Stimulated activated naive B cell treated with anti-CD40 and anti-IgM and Interleukin-4, amounts not matched to agents 10 μg/mL and 1 μg/mL and 100 μg/mL, for 72 hours (primary cell): Measurements from ENCODE around the gene PGLYRP3.

ENCODE experiments used
- ATAC-seq, 2 donors: fragments of 150-1000 bp; cut with Tn5 transposase; replicated peaks; 2 replicates each; pipeline ENCODE4 v1.10.0; 2021; ENCODE audit warnings: moderate library complexity in 1 of 2
- DNase-seq: peaks from one replicate; pipeline ENCODE4 v3.0.0; 2021
- H3K27ac Mint-ChIP-seq: one replicate; pipeline ENCODE4 v1.8.0; 2022; ENCODE audit warnings: mild to moderate bottlenecking, mixed read lengths
- H3K27me3 Mint-ChIP-seq, 2 donors: one replicate each; pipeline ENCODE4 v1.8.0; 2022; ENCODE audit warnings: mixed read lengths in 2 of 2
- H3K36me3 Mint-ChIP-seq, 2 donors: one replicate each; pipeline ENCODE4 v1.8.0; 2022; ENCODE audit warnings: mixed read lengths in 2 of 2, mild to moderate bottlenecking in 1 of 2
- H3K4me1 Mint-ChIP-seq, 2 donors: one replicate each; pipeline ENCODE4 v1.8.0; 2022; ENCODE audit warnings: mixed read lengths in 2 of 2, mild to moderate bottlenecking in 1 of 2
- H3K4me3 Mint-ChIP-seq, 2 donors: one replicate each; pipeline ENCODE4 v1.8.0; 2022; ENCODE audit warnings: mild to moderate bottlenecking in 2 of 2, mixed read lengths in 2 of 2, moderate library complexity in 1 of 2
- H3K9me3 Mint-ChIP-seq, 2 donors: one replicate each; pipeline ENCODE4 v1.8.0; 2022; ENCODE audit warnings: mixed read lengths in 2 of 2, mild to moderate bottlenecking in 1 of 2

The PGLYRP3 gene

GRCh38 chr1:153250166-153250565, 62.6 kb downstream of the PGLYRP3 start:
- Mint-ChIP-seq H3K27ac (no peak overlapping the region), H3K9me3 (no peaks in the 10 kb centered on the region), H3K36me3 (no peaks in the 10 kb centered on the region), H3K4me3 (no peak overlapping the region), H3K4me1 (peaks cover 11 to 23% of the 10 kb centered on the region in 2 donors), H3K27me3 (peaks cover 25 to 44% of the 10 kb centered on the region in 2 donors)
- ATAC-seq (no peak), DNase-seq (no peak)

- Mint-ChIP-seq H3K27ac (no peak overlapping the region), H3K9me3 (peaks cover 6 to 9% of the 10 kb centered on the region in 2 donors), H3K36me3 (peaks cover 2 to 7% of the 10 kb centered on the region in 2 donors), H3K4me1 (peaks cover 11 to 12% of the 10 kb centered on the region in 2 donors), H3K27me3 (peaks cover 32 to 48% of the 10 kb centered on the region in 2 donors), H3K4me3 (no peak overlapping the region)
- DNase-seq (no peak), ATAC-seq (no peak)
Measured at GRCh38 chr1:153248176-153248879, 64.4 kb downstream of the PGLYRP3 start.
